Astrocyte of the hippocampus (primary cell): ENCODE data around the gene CDKN1A.

ENCODE experiments used
- DNase-seq: peaks from one replicate; pipeline ENCODE4 v3.0.0; 2011; ENCODE audit warnings: low read depth, low spot score

The CDKN1A gene

GRCh38 chr6:36677059-36677749 is 1.3 kb upstream of the CDKN1A start:
- peak; percentile 61 for DNase-seq

GRCh38 chr6:36677753-36678487 is 594 bp upstream of the CDKN1A start:
- DNase-seq, result peak; percentile 39

DNA sequence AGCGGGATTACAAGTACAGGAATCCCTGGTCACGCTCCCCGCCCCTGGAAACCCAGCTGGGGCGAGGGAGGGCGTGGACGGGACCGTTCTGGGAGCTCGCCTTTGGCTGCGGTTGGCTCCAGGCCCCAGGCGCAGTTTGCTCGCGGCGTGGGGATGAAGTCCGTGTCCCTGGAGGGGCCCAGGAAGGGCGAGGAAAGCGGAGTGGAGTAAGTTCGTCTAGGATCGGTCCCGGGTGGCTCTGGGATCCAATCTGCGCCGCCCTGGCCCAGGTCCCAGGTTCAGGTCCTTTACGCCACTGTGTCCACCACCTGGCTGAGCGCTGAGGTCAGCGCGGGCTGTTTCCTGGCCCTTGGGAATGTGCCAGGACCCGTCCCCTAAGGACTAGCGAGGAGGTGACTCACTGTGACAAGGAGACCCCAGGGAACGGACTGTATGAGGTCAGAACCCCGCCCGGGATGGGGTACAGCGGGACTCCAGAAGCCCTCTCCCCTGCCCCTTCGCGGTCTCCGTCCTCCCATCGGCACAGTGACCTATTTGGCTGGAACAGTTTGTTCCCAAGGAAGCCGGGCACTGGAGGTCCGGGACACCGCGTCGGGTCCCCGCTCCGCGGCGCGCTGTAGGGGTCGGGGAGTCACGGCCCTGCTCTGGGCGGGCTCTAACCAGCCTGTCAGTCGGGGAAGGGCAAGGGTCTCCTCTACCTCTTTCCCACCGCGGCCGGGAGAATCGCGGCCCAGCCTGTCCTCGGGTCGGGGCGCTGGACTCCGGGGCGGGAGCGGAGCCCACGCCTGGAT is 724 bp downstream of the CDKN1A start:
- DNase-seq, result peak; percentile 69

DNA sequence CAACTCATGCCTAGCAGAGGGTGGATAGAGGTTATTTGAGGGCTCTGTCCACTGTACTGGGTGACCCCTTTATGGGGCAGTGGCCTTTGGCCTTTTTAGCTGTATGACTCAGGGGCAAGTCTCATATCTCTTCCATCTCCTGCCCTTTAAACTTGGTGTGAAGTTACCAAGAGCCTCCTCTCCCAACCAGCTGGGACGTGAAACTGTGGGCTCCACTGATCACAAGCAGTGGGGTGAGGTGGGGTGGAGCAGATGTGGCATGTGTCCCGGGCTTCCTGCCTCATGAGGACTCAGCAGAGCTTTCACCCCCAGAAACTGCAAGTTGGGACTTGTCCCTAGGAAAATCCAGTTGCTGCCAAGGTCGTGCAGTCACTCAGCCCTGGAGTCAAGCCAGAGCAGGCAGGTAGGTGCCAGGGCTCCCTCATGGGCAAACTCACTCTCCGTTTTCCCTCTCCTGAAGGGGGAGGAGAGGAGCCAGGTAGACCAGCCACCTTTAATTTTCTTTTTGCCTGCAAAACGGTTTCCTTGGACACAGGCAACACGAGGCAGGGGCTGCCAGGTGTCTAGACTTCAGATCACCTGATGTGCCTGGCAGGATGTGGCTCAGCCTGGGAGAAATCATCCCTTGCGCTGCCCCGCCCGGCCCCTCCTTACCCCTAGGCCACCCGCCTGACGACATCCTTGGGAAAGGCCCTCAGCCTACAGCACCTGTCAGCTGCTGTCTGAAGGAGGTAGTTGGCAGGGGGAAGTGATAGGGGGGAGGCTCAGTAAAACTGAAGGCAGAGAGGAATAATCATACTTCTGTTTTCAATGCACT is 4.0 kb downstream of the CDKN1A start:
- DNase-seq, result peak; percentile 32

- DNase-seq, result peak; percentile 26
Observed at GRCh38 chr6:36683145-36683655, 4.7 kb downstream of the CDKN1A start.

- no peak for DNase-seq
Observed at GRCh38 chr6:36683656-36684446, 5.3 kb downstream of the CDKN1A start.

GRCh38 chr6:36684447-36684812 is 5.9 kb downstream of the CDKN1A start:
- DNase-seq, result no peak

DNA sequence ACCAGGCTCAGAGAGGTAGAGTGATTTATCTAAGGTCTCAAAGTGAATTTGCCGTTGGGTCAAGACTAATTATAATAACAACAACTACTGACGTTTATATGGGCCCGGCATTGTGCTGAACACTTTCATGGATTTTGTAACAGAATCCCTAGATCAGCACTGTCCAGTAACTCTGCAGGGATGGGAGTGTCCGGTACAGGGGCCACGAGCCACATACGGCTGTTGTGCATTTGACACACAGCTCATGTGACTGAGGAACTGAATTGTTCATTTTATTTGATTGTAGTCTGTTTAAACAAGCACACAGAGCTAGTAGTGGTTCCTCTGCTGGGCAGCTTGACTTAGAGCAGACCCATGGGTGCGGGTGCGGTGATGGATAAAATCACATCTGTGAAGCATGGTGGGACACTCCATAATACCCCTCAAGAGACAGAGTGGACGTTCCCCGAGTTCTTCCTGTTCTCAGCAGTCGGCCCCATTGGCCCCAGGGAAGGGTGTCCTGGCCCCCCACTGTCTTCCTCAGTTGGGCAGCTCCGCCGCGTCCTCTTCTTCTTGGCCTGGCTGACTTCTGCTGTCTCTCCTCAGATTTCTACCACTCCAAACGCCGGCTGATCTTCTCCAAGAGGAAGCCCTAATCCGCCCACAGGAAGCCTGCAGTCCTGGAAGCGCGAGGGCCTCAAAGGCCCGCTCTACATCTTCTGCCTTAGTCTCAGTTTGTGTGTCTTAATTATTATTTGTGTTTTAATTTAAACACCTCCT is 6.8 kb downstream of the CDKN1A start:
- no peak for DNase-seq

DNA sequence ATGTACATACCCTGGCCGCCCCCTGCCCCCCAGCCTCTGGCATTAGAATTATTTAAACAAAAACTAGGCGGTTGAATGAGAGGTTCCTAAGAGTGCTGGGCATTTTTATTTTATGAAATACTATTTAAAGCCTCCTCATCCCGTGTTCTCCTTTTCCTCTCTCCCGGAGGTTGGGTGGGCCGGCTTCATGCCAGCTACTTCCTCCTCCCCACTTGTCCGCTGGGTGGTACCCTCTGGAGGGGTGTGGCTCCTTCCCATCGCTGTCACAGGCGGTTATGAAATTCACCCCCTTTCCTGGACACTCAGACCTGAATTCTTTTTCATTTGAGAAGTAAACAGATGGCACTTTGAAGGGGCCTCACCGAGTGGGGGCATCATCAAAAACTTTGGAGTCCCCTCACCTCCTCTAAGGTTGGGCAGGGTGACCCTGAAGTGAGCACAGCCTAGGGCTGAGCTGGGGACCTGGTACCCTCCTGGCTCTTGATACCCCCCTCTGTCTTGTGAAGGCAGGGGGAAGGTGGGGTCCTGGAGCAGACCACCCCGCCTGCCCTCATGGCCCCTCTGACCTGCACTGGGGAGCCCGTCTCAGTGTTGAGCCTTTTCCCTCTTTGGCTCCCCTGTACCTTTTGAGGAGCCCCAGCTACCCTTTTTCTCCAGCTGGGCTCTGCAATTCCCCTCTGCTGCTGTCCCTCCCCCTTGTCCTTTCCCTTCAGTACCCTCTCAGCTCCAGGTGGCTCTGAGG is 7.6 kb downstream of the CDKN1A start:
- DNase-seq, result no peak

GRCh38 chr6:36686668-36687513 is 8.4 kb downstream of the CDKN1A start:
- DNase-seq, result no peak

GRCh38 chr6:36688063-36688738 is 9.7 kb downstream of the CDKN1A start:
- peak; percentile 20 for DNase-seq

DNA sequence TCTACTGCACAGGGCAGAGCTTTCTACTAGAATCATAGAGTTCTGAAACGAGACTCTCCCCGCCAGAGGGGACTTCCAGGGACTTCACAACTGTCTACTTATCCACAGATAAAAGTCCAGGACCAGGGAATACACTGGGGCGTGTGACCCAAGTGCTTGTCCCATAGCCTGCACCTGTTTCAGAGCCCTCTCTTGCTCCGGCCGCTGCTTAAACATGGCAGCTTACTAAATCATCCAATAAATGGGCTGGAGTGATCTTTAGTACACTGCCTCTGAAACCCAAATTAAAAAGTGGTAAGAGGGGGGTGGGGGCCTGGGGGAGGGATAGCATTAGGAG is 10.2 kb downstream of the CDKN1A start:
- peak; percentile 26 for DNase-seq

- DNase-seq, result no peak
Observed at GRCh38 chr6:36691011-36691410, 12.5 kb downstream of the CDKN1A start.

- DNase-seq, result no peak
Observed at GRCh38 chr6:36691612-36692011, 13.1 kb downstream of the CDKN1A start.

GRCh38 chr6:36692220-36692619 is 13.7 kb downstream of the CDKN1A start:
- no peak for DNase-seq

DNA sequence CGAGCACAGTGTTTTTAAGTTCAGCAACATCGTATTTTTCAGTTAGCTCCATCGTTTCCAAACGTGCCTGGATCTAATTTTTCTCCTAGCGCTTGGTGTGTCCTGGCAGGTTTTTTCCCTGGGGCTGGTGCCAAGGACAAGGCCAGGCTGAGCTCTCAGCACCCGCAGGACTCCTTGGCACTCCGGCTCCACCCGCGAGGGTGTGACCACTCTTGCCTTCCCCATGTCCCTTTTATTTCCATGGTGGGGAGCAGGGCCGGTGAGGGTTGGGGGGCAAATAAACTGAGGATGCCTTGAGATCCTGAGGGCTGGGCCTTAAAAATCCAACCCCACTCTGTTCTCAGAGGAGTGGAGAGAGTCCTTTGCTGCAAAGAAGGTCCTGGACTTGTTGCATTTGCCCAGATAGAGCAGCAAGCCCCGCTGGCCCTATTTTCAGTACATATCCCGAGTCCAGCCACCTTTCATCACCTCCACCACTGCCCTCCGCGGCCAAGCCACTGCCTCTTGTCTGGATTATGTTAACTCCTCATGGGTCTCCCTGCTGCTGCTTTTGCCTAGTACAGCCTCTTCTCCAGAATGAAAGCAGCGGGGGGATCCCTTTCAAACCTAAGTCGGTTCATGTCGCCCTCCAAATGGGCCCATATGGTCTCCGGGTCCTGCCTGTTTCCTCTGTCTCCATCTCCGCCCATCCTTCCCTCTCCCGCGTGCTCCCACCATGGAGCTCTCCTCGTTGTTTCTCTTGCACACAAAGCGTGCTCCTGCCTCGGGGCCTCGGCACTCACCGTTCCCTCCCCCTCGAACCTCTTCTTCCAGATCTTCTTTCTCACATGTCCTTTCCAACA is 14.6 kb downstream of the CDKN1A start:
- DNase-seq, result no peak

DNA sequence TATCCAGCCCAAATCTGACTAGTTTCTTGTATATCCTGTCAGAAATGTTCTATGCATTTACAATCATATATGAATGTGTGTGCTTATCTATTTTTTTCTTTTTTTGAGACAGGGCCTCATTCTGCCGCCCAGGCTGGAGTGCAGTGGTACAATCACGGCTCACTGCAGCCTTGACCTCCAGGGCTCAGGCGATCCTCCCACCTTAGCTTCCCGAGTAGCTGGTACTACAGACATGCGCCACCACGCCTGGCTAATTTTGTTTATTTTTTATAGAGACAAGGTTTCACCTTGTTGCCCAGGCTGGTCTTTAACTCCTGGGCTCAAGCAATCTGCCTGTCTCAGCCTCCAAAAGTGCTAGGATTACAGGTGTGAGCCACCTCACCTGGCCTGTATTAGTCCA is 16.1 kb downstream of the CDKN1A start:
- no peak for DNase-seq
